Measurements from ENCODE around the gene CDK5RAP2. TPM values are rescaled to one million over a fixed set of nuclear protein-coding genes. Genes with fewer than 3 reads are reported as not detected.

Gene CDK5RAP2
- total RNA-seq, 2 donors from 2014 or later: 27.1 to 36.7 TPM

DNA sequence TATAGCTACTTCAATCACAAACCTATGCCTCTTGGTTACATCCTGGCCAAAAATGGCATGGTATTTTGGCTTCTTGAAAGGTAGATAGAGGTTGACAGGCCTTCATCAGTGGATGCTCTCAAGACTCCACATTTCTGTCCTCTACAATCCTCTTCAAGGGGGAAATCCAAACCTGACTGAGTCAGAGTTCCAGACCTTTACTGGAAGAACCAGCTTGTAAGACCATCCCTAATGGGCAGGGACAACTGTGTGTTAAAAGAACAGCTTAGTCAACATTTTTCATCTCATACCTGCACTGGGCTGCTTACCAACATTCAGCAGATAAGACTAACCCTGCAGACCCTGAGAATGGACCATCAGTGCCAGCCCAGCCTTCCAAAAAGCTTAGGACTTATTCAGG, 155.7 kb downstream of the CDK5RAP2 start:
- ATAC-seq: no peak
- no peak for DNase-seq
- intact Hi-C loops (cut with DNase I, micrococcal nuclease): no loop called here

- no peak for ATAC-seq
- DNase-seq: no peak
- intact Hi-C loops (cut with DNase I, micrococcal nuclease): no loop called here
These were observed 156.2 kb downstream of the CDK5RAP2 start for GRCh38 chr9:120423812-120424211.

GRCh38 chr9:120421977-120422376, 158.0 kb downstream of the CDK5RAP2 start:
- intact Hi-C loops (cut with DNase I, micrococcal nuclease): no loop called here
- DNase-seq: no peak
- ATAC-seq: no peak

DNA sequence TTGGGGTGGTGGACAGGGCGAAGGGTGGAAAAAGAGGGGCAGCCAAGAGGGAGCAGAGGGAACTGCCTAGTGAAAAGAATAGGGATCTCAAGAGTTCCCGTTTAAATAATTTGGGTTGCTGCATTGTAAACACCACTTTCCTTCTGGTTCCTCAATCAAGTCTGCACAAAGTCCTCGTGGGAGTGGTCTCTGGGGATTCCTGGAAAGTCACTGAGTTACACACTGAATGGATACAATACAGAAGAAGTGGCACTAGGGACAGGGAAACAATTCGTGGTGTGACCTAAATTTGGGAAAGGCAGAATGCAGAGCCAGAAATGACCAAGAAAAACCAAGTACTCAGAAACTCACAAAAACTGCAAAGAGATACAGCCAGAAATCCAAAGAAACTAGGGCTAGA, 161.7 kb downstream of the CDK5RAP2 start:
- intact Hi-C loops (cut with DNase I, micrococcal nuclease): no loop called here
- ATAC-seq: no peak

GRCh38 chr9:120416781-120417427, 163.1 kb downstream of the CDK5RAP2 start:
- ATAC-seq (no peak), DNase-seq (no peak)
- intact Hi-C loops (cut with DNase I, micrococcal nuclease): no loop called here

More for the DNA sequence above, 161.7 kb downstream of the CDK5RAP2 start:
- no peak for DNase-seq

- ATAC-seq: no peak
- no peak for DNase-seq
- intact Hi-C loops (cut with DNase I, micrococcal nuclease): no loop called here
These were observed 166.6 kb downstream of the CDK5RAP2 start for GRCh38 chr9:120413121-120414048.

DNA sequence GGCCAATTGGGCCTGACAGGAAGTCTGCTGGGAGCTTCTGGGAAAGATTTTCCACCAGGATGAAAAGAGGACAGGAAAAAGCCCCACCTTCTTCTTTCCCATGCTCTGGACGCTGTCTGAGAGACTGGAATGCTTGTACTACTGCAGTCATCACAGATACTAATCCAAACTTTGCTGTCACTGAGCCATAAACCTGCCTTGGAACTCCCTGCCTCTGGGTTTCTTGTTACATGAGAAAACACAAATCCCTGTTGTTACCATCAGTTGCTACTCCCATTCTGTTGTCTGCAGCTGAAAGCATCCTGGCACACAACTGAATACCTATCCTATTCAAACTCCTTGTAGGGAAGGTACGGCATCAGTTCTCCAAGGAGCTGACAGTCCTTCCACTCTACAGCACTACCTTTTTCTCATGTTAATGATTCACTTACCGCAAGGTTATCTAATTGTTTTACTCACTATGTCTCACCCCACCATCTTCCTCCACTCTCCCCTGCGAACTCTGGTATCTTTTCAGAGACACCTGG, 167.5 kb downstream of the CDK5RAP2 start:
- DNase-seq (no peak), ATAC-seq (no peak)
- intact Hi-C loops (cut with DNase I, micrococcal nuclease): no loop called here

DNA sequence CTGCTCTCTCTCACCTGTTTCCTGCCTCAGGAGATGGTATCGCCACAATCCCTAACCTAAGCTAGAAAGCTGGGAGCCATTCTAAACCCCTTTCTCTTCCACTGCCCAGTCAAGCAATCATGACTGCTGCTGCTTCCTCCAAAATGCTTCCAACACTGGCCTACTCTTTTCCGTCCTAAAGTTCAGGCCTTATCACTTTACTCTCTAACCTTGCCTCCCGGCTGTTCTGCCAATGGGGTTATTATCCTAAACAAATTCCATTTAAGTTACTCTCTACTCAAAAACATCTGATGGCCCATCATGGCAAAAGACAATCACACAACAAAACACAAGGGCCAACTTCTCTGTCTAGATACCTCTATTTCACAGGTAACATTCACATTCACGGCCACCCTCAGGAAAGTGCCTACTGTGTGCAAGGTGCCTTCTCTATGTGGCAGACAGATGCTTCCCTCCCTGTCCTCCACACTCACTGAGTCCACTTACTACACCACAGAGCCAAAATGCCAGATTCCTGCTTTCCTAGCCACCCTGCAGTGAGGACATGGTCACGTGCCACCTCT, 168.0 kb downstream of the CDK5RAP2 start:
- no peak for ATAC-seq
- intact Hi-C loops (cut with DNase I, micrococcal nuclease): no loop called here

DNA sequence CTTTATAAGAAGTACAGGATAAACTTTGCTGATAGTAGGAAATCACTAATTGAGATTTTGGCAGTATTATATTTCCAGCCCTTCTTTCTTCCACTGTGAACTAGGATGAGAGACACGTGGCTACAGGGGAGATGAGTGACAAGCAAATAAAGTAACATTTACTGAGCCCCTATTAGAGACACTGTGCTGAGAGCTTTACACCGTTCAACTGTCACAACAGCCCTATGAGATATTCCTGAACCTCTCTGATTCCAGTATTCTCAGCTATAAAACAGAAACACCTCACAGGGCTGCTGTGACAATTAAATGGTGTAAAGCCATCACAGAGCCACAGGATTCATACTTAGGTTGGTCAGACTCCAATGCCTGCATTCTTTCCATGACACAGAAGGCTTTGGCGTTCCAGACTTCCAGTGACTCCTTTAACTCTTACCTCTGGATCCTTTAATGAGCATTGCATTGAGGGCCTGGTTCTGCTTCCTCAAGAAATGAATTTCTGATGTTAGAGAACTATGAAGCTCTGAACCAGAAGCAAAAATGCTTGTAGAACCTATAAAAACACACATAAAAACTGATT, 169.0 kb downstream of the CDK5RAP2 start:
- no peak for ATAC-seq
- DNase-seq: no peak
- intact Hi-C loops (cut with DNase I, micrococcal nuclease): no loop called here

More for the DNA sequence above, 168.0 kb downstream of the CDK5RAP2 start:
- DNase-seq: no peak

DNA sequence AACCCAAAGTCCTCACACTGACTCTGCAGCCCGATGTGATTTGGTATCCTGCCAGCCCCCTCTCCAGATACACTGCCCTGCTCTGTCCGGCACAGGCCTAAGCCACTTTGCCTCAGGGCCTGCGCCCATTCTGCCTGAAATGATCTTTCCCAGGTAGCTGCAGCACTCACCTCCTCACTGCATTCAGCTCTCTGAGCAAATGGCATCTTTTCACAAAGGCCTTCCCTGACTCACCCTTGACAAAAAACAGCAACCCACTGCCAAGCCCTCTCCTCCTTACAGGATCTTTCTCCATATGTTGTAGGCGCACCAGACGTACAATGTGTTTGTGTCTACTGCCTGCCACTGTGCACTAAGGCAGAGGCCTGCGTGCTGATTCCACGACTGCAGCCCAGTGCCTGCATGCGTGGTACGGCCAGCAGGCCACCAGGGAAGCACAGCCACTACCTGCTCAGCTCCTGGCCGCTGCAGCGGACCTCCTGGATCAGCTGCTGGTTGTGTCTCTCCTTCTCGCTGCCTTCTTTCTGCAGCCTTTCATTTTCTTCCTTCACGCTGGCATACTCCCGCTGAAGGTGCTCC, 171.2 kb downstream of the CDK5RAP2 start:
- ATAC-seq: no peak
- intact Hi-C loops (cut with DNase I, micrococcal nuclease): no loop called here
- no peak for DNase-seq

GRCh38 chr9:120405860-120406259, 174.1 kb downstream of the CDK5RAP2 start:
- ATAC-seq (no peak), DNase-seq (no peak)
- intact Hi-C loops (cut with DNase I, micrococcal nuclease): no loop called here

DNA sequence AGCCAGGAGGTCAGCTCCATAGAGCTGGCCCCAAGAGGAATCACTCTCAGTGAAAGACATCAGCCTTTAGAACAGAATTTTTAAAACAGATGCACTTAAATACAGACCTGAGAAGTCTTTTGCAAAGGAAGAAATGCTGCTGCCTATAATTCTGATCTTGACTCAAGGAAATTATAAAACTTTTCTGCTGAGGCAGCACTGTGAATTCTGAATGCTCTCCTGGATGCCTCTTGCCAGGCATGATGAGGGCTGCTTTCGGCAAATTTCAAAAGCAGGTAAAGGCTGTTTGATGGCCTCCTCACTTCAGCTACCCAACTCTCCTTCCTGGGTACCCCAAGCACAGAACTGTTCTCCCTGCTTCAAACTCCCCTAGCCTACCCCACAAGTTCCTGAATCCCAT, 174.8 kb downstream of the CDK5RAP2 start:
- no peak for DNase-seq
- intact Hi-C loops (cut with DNase I, micrococcal nuclease): no loop called here

GRCh38 chr9:120403543-120403856, 176.5 kb downstream of the CDK5RAP2 start:
- intact Hi-C loops (cut with DNase I, micrococcal nuclease): no loop called here
- ATAC-seq (no peak), DNase-seq (no peak)

More for the DNA sequence above, 174.8 kb downstream of the CDK5RAP2 start:
- no peak for ATAC-seq

GRCh38 chr9:120402741-120403542, 177.0 kb downstream of the CDK5RAP2 start:
- no peak for DNase-seq

DNA sequence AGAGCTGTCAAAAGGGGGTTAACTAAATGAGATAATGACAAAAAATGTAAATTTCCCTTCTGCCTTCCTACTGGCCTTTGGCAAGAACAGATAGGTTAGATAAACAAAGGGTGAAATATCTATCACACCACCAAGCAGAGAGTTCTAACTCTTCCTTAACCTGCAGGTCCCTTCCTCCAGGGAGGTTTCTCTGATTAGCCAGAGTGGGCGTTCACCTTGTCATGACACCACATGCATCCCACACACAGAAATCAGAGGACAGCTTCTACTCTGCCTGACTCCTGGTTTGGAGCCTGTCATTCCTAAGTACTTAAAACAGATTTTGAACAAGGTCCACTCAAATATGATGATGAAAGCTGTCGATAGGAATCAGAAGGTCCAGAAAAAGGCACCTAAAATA, 180.0 kb downstream of the CDK5RAP2 start:
- no peak for ATAC-seq
- intact Hi-C loops (cut with DNase I, micrococcal nuclease): no loop called here
- no peak for DNase-seq

More at GRCh38 chr9:120402741-120403542, 177.0 kb downstream of the CDK5RAP2 start:
- no peak for ATAC-seq
- intact Hi-C loops (cut with DNase I, micrococcal nuclease): no loop called here

- DNase-seq (no peak), ATAC-seq (no peak)
- intact Hi-C loops (cut with DNase I, micrococcal nuclease): no loop called here
These were observed 181.7 kb downstream of the CDK5RAP2 start for GRCh38 chr9:120398286-120398685.

- intact Hi-C loops (cut with DNase I, micrococcal nuclease): no loop called here
- DNase-seq (no peak), ATAC-seq (no peak)
These were observed 182.5 kb downstream of the CDK5RAP2 start for GRCh38 chr9:120397453-120397852.

DNA sequence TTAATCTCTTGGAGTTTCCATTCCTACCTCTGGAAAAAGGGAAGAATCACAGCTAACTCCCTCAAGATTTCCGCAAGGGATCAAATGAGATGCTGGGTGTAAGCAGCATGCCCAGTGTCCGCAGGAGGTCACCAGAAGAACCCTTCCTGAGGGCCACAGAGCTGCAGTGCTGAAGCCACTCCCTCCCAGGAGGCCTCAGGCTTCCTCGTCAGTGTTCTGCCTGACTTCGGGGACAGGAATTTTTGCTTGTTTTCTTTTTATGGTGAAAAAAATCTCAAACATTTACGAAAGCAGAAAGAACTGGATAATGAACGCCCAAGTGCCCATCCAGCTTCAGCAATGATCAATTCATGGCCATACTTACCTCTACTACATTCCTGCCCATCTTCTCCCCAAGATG, 183.0 kb downstream of the CDK5RAP2 start:
- DNase-seq: no peak
- no peak for ATAC-seq
- intact Hi-C loops (cut with DNase I, micrococcal nuclease): no loop called here

All from left colon (tissue), 2 donors.